Activated CD4-positive, alpha-beta memory T cell treated with anti-CD3 and anti-CD28 coated beads, Interleukin-2, amount 10 ng/mL, durations not matched to agents 7 days and 5 days (primary cell): ENCODE data around the gene CELSR1. TPM values are rescaled to one million over a fixed set of nuclear protein-coding genes. Genes with fewer than 3 reads are reported as not detected.
"Not testable (repeated sequence)": the region's sequence is repeated elsewhere in the genome, so short reads cannot be mapped to it uniquely, and the experiment has no call there.

ENCODE experiments used
- CTCF ChIA-PET: fragments of 350-600 bp; sonication (Branson Sonifier 250); formaldehyde crosslinking; loops from one replicate; lab custom pipeline; 2021; ENCODE audit warnings: antibody characterized with exemption, inconsistent platforms; lab: Charles Lee
- POLR2A ChIA-PET: fragments of 350-600 bp; sonication (Branson Sonifier 250); formaldehyde crosslinking; loops from one replicate; lab custom pipeline; 2021; ENCODE audit warnings: antibody characterized with exemption; lab: Charles Lee
- DNase-seq: peaks from one replicate; pipeline ENCODE4 v3.0.0-alpha.2; 2020
- H3K27ac Mint-ChIP-seq: one replicate; pipeline ENCODE4 v1.8.0; 2021; ENCODE audit warnings: mild to moderate bottlenecking, mixed read lengths
- H3K27me3 Mint-ChIP-seq: one replicate; pipeline ENCODE4 v1.8.0; 2021; ENCODE audit warnings: mixed read lengths
- H3K36me3 Mint-ChIP-seq: one replicate; pipeline ENCODE4 v1.8.0; 2021; ENCODE audit warnings: low read depth, mixed read lengths
- H3K4me1 Mint-ChIP-seq: one replicate; pipeline ENCODE4 v1.8.0; 2021; ENCODE audit warnings: mixed read lengths
- H3K4me3 Mint-ChIP-seq: one replicate; pipeline ENCODE4 v1.8.0; 2021; ENCODE audit warnings: mild to moderate bottlenecking, mixed read lengths
- H3K9me3 Mint-ChIP-seq: one replicate; pipeline ENCODE4 v1.8.0; 2021; ENCODE audit warnings: mixed read lengths
- total RNA-seq, 2 experiments: library from RNA; stranded (reverse); gene quantifications; one replicate each; pipeline ENCODE4 v1.2.3, GENCODE V29; 2021

Gene CELSR1
- total RNA-seq, 2 experiments from 2014 or later: 0.10 to 0.13 TPM

GRCh38 chr22:46501701-46502100, 35.7 kb downstream of the CELSR1 start:
- no peak overlapping the region for H3K27ac Mint-ChIP-seq
- H3K4me3 Mint-ChIP-seq: no peak overlapping the region
- H3K9me3 Mint-ChIP-seq: no peaks in the 10 kb centered on the region
- CTCF ChIA-PET: interaction anchor here (0.7 kb wide), 1 partner anchor 466 kb away, joined by 4 read pairs; no protein-coding TSS in a partner anchor
- POLR2A ChIA-PET: no interaction called here
- H3K4me1 Mint-ChIP-seq: peaks cover 4% of the 10 kb centered on the region
- peaks cover 29% of the 10 kb centered on the region for H3K27me3 Mint-ChIP-seq
- H3K36me3 Mint-ChIP-seq: no peaks in the 10 kb centered on the region
- no peak for DNase-seq

DNA sequence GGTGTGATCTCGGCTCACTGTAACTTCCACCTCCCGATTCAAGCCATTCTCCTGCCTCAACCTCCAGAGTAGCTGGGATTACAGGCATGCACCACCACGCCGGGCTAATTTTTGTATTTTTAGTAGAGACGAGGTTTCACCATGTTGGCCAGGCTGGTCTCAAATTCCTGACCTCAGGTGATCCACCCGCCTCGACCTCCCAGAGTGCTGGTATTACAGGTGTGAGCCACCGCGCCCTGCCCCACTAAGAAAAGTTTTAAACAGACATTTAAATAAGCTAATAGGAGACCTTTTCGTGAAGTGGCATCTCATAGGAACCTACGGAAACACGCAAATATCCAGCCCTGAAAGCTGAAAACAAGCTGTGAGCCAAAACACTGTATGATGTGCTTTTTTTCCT, 36.2 kb downstream of the CELSR1 start:
- POLR2A ChIA-PET: not testable (repeated sequence)
- CTCF ChIA-PET: interaction anchor here (0.7 kb wide), 1 partner anchor 466 kb away, joined by 4 read pairs; no protein-coding TSS in a partner anchor

DNA sequence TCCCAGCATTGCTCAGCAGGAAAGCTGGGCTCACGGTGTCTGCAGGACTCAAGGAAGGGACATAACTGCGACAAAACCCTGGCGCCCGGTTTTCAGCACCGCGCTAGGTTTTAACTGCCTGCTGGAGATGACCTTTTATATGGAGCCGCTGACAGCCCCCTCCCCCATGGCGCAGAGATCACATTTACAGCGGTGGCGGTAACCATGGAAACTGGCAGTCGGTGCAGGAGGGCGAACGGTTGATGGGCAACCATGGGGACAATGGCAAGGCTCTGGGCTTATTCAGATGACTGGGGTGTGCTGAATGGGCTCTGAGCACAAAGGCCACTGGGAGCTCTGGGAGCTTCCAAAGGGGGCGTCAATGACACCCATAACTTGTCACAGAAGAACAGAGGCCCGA, 37.2 kb downstream of the CELSR1 start:
- POLR2A ChIA-PET: no interaction called here

More for the DNA sequence above, 36.2 kb downstream of the CELSR1 start:
- H3K4me3 Mint-ChIP-seq, H3K4me1 Mint-ChIP-seq, H3K9me3 Mint-ChIP-seq, H3K27ac Mint-ChIP-seq, H3K36me3 Mint-ChIP-seq, DNase-seq: not testable (repeated sequence)
- H3K27me3 Mint-ChIP-seq: peaks cover 29% of the 10 kb centered on the region

DNA sequence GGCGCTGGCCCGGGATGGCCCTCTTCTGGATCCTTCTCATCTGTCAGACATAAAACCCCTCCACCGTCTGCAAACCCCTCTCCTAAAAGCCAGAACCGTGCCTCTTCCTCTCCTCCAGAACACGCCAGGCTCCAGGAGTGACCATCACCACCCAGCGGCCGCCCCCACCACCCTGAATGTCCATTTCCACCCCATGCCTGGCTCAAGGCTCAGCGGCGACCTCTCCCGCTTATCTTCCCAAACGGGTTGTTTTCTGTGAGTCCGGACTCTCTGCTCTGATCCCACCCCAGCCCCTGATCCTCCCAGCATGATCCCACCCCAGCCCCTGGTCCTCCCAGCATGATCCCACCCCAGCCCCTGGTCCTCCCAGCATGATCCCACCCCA, 37.6 kb downstream of the CELSR1 start:
- Mint-ChIP-seq H3K36me3 (no peaks in the 10 kb centered on the region), H3K27ac (no peak overlapping the region), H3K27me3 (peaks cover 29% of the 10 kb centered on the region), H3K9me3 (no peaks in the 10 kb centered on the region), H3K4me1 (peaks cover 4% of the 10 kb centered on the region), H3K4me3 (no peak overlapping the region)
- POLR2A ChIA-PET: no interaction called here
- CTCF ChIA-PET: no interaction called here
- no peak for DNase-seq

More for the DNA sequence above, 37.2 kb downstream of the CELSR1 start:
- DNase-seq: no peak
- no peak overlapping the region for H3K4me3 Mint-ChIP-seq
- H3K27ac Mint-ChIP-seq: no peak overlapping the region
- H3K9me3 Mint-ChIP-seq: no peaks in the 10 kb centered on the region
- no peaks in the 10 kb centered on the region for H3K36me3 Mint-ChIP-seq
- CTCF ChIA-PET: no interaction called here
- H3K27me3 Mint-ChIP-seq: peaks cover 29% of the 10 kb centered on the region
- peaks cover 4% of the 10 kb centered on the region for H3K4me1 Mint-ChIP-seq

GRCh38 chr22:46491946-46492345, 45.5 kb downstream of the CELSR1 start:
- Mint-ChIP-seq H3K27ac (no peak overlapping the region), H3K4me1 (no peaks in the 10 kb centered on the region), H3K9me3 (no peaks in the 10 kb centered on the region), H3K36me3 (no peaks in the 10 kb centered on the region), H3K27me3 (peaks cover 6% of the 10 kb centered on the region), H3K4me3 (no peak overlapping the region)
- no peak for DNase-seq
- ChIA-PET POLR2A (no interaction called here), CTCF (interaction anchor here (0.6 kb wide), 1 partner anchor 125 kb away, joined by 4 read pairs; no protein-coding TSS in a partner anchor)

DNA sequence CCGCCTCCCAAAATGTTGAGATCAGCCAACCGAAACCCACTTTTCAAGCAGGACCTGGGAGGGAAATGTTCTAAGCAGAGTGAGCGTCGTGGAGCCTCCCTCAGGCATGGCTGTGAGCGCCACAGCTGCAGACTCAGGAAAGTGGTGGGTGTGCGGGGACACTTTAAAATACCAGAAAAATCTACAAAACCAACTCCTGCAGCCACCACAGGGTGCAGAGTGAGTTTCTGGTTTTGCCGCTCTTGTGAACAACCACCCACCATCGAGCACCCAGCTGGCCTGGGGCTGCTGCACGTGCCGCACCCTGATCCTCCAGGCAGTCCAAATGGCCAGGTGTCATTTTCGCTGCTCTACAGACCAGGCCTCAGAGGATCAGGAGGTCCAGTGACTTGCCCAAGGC, 46.9 kb downstream of the CELSR1 start:
- Mint-ChIP-seq H3K9me3 (no peaks in the 10 kb centered on the region), H3K27me3 (peaks cover 6% of the 10 kb centered on the region), H3K4me1 (no peaks in the 10 kb centered on the region), H3K4me3 (no peak overlapping the region), H3K27ac (no peak overlapping the region), H3K36me3 (no peaks in the 10 kb centered on the region)
- no peak for DNase-seq
- ChIA-PET CTCF (interaction anchor here (0.8 kb wide), 1 partner anchor 140 kb away, joined by 3 read pairs; no protein-coding TSS in a partner anchor), POLR2A (no interaction called here)

DNA sequence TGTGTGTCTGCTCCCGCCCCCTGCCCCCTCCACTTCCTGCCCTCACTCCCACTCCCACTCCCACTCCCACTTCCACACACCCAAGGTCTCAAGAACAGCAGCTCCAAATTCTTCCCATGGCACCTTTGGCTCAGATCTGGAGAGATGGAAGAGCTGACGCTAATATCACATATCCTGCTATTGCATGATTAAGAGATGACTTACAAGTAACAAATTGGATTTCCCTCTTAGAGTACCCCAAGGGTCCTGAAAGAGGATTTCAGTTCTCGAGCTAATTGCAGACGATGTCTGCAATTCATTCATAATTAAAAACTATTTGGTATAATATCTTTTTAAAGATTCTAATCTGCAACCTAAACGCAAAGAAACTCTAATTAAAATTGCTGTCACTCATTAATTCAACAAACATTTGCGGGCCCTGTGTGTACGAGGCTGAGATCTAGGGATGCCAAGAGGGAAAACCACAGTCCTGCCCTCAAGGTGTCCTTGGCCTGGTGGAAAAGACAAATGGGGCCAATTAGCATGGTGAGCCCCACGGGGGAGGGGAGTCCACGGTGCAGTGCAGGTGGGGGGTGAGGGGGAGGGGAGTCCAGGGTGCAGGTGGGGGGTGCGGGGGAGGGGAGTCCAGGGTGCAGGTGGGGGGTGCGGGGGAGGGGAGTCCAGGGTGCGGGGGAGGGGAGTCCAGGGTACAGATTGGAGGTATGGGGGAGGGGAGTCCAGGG, 50.3 kb downstream of the CELSR1 start:
- ChIA-PET POLR2A (no interaction called here), CTCF (no interaction called here)
- Mint-ChIP-seq H3K36me3 (no peaks in the 10 kb centered on the region), H3K4me3 (no peak overlapping the region), H3K27me3 (peaks cover 3% of the 10 kb centered on the region), H3K9me3 (no peaks in the 10 kb centered on the region), H3K4me1 (peaks cover 5% of the 10 kb centered on the region), H3K27ac (no peak overlapping the region)
- DNase-seq: no peak

- no peak for DNase-seq
- H3K4me3 Mint-ChIP-seq: no peak overlapping the region
- no peaks in the 10 kb centered on the region for H3K36me3 Mint-ChIP-seq
- H3K27me3 Mint-ChIP-seq: peaks cover 6% of the 10 kb centered on the region
- ChIA-PET CTCF (no interaction called here), POLR2A (no interaction called here)
- H3K27ac Mint-ChIP-seq: no peak overlapping the region
- peaks cover 7% of the 10 kb centered on the region for H3K4me1 Mint-ChIP-seq
- H3K9me3 Mint-ChIP-seq: no peaks in the 10 kb centered on the region
Measured at GRCh38 chr22:46484861-46485595, 52.4 kb downstream of the CELSR1 start.

DNA sequence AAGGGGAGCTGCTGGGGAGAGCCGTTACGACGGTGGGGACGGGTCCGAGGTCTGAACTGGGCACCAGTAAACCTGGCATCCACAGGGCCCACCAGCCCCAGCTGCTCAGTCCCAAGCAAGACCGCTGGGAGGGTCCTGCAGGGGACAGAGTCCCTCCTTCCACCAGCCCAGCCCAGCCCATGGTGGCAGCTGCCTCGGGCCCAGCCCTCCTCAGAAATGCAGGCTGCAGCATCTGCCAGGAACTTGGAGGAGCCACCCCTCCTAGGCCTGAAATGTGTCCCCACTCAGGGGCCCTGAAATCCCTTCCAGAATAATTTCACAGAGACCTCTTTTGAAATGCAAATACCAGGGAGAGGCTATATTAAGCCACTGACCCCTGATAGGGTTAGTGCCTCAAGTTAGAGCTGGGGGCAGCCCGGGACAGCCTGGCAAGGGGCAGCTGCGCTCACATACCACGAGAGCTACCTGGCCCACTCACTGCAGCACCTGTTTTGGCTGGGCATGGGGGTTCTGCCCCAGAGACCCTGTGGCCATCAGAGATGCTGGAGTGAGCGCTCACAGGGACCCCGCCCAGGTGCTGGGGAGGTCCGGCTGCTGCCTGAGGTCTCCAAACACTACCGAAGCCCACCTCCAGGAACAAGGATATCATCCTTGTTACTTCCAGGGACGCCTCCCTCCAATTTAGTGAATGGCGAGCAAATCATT, 53.1 kb downstream of the CELSR1 start:
- ChIA-PET CTCF (no interaction called here), POLR2A (no interaction called here)
- H3K4me3 Mint-ChIP-seq: no peak overlapping the region
- H3K9me3 Mint-ChIP-seq: no peaks in the 10 kb centered on the region
- peaks cover 7% of the 10 kb centered on the region for H3K4me1 Mint-ChIP-seq
- peaks cover 7% of the 10 kb centered on the region for H3K27me3 Mint-ChIP-seq
- no peak for DNase-seq
- H3K36me3 Mint-ChIP-seq: no peaks in the 10 kb centered on the region
- no peak overlapping the region for H3K27ac Mint-ChIP-seq

DNA sequence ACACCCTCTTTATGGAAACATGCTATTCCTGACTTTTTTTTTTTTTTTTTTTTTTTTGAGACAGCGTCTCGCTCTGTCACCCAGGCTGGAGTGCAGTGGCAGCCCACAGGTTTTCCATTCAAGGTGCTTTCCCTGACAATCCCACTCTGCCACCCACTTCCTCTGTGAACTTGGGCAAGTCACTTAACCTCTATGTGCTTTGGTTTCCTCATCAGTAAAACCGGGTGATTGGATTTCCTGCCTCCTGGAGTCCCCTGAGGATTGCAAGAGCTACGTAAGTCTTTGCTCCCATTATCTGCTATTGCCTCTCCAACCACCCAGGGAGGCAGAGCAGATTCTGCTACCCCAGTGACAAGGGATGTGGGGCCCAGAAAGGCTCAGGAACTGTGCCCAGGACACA, 54.1 kb downstream of the CELSR1 start:
- H3K27me3 Mint-ChIP-seq: peaks cover 7% of the 10 kb centered on the region
- ChIA-PET POLR2A (no interaction called here), CTCF (interaction anchor here (0.6 kb wide), 1 partner anchor 619 kb away, joined by 3 read pairs; no protein-coding TSS in a partner anchor)
- no peak overlapping the region for H3K27ac Mint-ChIP-seq
- peaks cover 7% of the 10 kb centered on the region for H3K4me1 Mint-ChIP-seq
- H3K36me3 Mint-ChIP-seq: no peaks in the 10 kb centered on the region
- DNase-seq: no peak
- H3K9me3 Mint-ChIP-seq: no peaks in the 10 kb centered on the region
- no peak overlapping the region for H3K4me3 Mint-ChIP-seq

GRCh38 chr22:46482056-46482675, 55.3 kb downstream of the CELSR1 start:
- Mint-ChIP-seq H3K27me3 (peaks cover 7% of the 10 kb centered on the region), H3K4me3 (no peak overlapping the region), H3K36me3 (no peaks in the 10 kb centered on the region), H3K4me1 (peaks cover 7% of the 10 kb centered on the region), H3K27ac (no peak overlapping the region), H3K9me3 (no peaks in the 10 kb centered on the region)
- ChIA-PET POLR2A (no interaction called here), CTCF (no interaction called here)
- DNase-seq: no peak

DNA sequence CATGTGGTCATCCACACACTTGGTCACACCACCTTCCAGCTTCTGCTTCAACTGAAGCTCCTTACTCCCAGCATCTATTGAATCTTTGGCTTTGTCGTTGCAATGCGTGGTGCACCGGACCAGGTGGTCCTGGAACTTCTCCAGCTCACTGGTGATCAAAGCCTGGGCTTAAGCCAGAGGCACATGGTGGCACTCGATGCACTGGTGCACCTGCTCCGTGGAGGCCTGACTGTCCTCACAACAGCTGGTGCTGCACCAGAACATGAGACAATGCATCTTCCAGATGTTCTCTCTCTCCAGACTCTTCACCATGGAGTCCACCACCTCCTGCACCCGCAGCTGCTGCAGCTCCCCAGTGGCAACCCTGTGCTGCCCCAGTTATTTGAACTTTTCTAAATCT, 56.0 kb downstream of the CELSR1 start:
- peaks cover 7% of the 10 kb centered on the region for H3K4me1 Mint-ChIP-seq
- peaks cover 12% of the 10 kb centered on the region for H3K27me3 Mint-ChIP-seq
- H3K27ac Mint-ChIP-seq: no peak overlapping the region
- H3K36me3 Mint-ChIP-seq: no peaks in the 10 kb centered on the region
- CTCF ChIA-PET: no interaction called here
- no peaks in the 10 kb centered on the region for H3K9me3 Mint-ChIP-seq
- no peak overlapping the region for H3K4me3 Mint-ChIP-seq
- POLR2A ChIA-PET: no interaction called here
- no peak for DNase-seq

DNA sequence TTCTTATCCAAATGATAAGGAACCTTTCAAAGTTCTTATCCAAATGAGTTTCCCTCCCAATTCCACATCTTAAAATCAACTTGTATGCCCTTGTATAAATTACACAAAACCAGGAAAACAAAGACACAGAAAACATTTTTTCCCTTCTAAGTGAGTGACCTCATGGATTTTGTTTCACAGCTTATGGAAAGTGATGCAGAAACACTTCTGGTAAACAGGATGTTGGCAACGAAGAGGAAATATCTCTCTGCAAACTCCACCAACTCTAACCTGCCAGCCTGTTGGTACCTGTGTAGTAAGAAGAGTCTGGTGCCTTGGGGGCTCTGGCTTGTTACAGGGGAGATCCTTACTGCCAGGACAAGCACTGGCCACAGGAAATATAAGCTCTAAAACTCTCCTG, 57.0 kb downstream of the CELSR1 start:
- Mint-ChIP-seq H3K27ac (no peak overlapping the region), H3K27me3 (peaks cover 17% of the 10 kb centered on the region), H3K4me1 (peaks cover 7% of the 10 kb centered on the region), H3K36me3 (no peaks in the 10 kb centered on the region), H3K4me3 (no peak overlapping the region), H3K9me3 (no peaks in the 10 kb centered on the region)
- no peak for DNase-seq
- ChIA-PET POLR2A (no interaction called here), CTCF (no interaction called here)
